GM12865 (cell line): ENCODE results near the gene FBXL2.

Experiments
- DNase-seq: peaks from one replicate; pipeline ENCODE4 v3.0.0; 2010; ENCODE audit warnings: low read depth
- H3K4me3 ChIP-seq: 2 replicates; pipeline ENCODE4 v1.5.1; 2011; ENCODE audit warnings: mild to moderate bottlenecking, low read depth, low read length, control low read depth
- CTCF ChIP-seq: IDR thresholded peaks from 2 replicates; pipeline ENCODE4 v1.5.1; 2011; ENCODE audit warnings: low read length, control low read depth, low read depth, inconsistent platforms; ENCODE audit not compliant: insufficient read depth; ENCODE audit errors: missing control alignments

FBXL2 gene

DNA sequence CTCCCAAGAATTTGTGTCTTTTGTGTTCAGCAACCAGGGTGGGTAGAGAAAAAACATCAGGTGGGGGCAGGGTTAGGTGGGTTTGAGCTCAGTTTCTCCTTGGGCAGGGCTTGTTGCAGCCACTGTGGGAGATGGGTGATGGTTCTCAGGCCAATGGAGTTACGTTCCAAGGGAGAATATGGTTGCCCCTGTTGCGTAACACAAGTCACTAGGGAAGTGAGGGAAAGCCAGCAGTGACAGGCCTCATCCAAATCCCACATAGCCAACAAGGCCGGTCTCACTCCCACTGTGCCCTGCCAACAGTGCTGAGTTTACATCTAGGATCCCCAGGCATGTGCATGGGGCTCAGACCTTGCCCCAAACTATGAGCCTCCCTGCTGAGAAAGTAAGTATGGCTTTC lies 7.9 kb upstream of the FBXL2 start:
- no peak for TF ChIP-seq CTCF
- H3K4me3 ChIP-seq: no peak overlapping the region
- no peak for DNase-seq

DNA sequence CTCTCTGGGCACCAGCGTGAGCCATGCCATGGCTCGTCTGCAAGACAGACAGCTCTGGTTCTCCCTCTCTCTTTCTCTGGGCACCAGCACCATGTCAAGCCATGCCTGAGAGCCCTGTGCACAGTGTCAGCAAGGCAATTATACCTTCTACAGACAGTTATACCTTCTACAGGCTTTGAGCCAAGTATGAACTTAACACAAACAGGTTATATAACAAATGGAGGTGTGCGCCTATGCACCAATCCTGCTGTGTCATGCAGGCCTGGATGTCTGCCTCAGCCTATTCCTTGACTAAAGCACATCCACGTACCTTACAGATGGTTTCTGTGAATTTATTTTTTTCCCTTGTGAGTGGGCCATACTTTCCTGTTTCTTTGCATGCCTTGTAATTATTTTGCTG lies 5.9 kb upstream of the FBXL2 start:
- TF ChIP-seq CTCF: no peak
- no peak overlapping the region for H3K4me3 ChIP-seq
- no peak for DNase-seq

DNA sequence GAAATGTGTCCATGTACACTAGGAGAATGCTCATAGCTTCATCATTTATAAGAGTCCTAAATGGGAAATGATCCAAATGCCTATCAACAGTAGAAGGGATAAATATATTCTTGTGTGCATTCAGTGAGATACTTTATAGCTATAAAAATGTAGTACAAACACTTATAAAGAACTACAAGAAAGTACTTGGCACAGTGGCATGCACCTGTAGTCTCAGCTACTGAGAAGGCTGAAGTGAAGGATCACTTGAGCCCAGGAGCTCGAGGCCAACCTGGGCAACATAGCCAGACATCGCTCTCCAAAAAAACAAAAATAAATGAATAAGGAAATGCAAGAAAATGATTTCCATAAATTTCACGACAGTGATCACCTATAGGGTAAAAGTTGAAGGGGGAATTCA lies 3.6 kb upstream of the FBXL2 start:
- TF ChIP-seq CTCF: no peak
- DNase-seq: no peak

GRCh38 chr3:33278163-33278562 lies 921 bp downstream of the FBXL2 start:
- no peak for TF ChIP-seq CTCF
- H3K4me3 ChIP-seq: no peak overlapping the region; the same call in 1 of the 2 replicates
- no peak for DNase-seq

More for the DNA sequence above, 3.6 kb upstream of the FBXL2 start:
- H3K4me3 ChIP-seq: no peak overlapping the region

DNA sequence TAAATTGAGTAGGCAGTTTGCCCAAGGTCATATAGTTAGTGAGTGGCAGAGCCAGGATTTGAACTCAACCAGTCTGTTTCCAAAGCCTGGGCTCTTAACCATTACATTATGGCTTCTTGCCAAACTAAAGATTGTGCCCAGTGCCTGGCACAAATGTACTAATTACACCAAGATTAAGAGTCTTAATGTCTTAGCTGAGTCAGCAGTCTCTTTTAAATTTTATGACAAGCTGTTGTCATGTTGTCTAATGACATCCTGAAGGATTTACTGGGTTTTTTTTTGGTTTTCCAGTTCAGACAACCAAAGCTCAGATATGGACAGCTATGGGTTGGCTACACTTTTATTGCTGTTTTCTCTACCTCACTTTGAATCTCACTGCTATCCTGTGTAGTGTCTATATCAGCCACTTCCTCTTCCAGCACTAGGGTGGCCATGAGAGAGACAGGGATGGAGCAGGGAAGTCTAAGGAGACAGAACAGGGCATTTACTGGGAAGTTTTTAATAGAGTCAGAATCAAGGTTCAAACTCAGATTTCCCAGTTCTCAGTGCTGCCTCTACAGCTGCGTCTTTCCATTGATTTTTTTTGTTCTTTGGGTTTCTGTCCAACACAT lies 10.5 kb downstream of the FBXL2 start:
- DNase-seq: no peak
- no peak for TF ChIP-seq CTCF
- no peak overlapping the region for H3K4me3 ChIP-seq

GRCh38 chr3:33299395-33300081 lies 22.3 kb downstream of the FBXL2 start:
- TF ChIP-seq CTCF: no peak
- no peak for DNase-seq
- H3K4me3 ChIP-seq: no peak overlapping the region

GRCh38 chr3:33312361-33312760 lies 35.1 kb downstream of the FBXL2 start:
- no peak for DNase-seq
- no peak overlapping the region for H3K4me3 ChIP-seq
- no peak for TF ChIP-seq CTCF
